SH-SY5Y (cell line): ENCODE measurements around the gene TMEM236.

Experiments used
- GATA2 ChIP-seq: IDR thresholded peaks from 2 replicates; pipeline ENCODE4 v1.6.1; 2011; ENCODE audit warnings: mild to moderate bottlenecking, low read depth, low read length
- GATA3 ChIP-seq: IDR thresholded peaks from 2 replicates; pipeline ENCODE4 v1.6.1; 2011; ENCODE audit warnings: low read depth, mild to moderate bottlenecking, low read length, moderate library complexity

DNA sequence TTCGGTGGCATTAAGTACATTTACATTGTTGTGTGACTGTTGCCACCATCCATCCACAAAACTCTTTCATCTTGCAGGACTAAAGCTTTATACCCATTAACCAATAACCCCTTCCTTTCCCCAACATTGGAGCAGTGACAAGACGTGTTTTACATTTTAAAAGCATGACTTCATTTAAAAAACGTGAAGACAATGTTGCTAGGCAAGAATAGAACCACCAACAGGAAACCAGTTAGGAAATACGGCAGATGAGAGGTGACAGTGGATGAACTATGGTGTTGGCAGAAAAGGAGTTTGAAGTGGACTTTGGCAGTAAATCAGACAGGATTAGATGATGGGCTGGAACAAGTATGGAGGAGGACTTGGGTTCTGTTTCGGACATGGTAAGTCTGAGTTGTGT lies 17.0 kb downstream of the TMEM236 start:
- no peak for TF ChIP-seq GATA2
- no peak for TF ChIP-seq GATA3
